Neural progenitor cell (in vitro differentiated cells): ENCODE results near the gene BCAS3. TPM values are rescaled to one million over a fixed set of nuclear protein-coding genes. Genes with fewer than 3 reads are reported as not detected.
"Not testable (repeated sequence)": the region's sequence is repeated elsewhere in the genome, so short reads cannot be mapped to it uniquely, and the experiment has no call there.

Experiments
- DNase-seq: peaks from one replicate; pipeline ENCODE4 v3.0.0-alpha.2; 2016; ENCODE audit warnings: low spot score
- H2AFZ ChIP-seq: fragments of 200-600 bp; sonication (generic); replicated peaks from 2 replicates; pipeline ENCODE4 v1.6.1; 2016; ENCODE audit warnings: antibody characterized with exemption
- H3F3A ChIP-seq: fragments of 200-600 bp; sonication (generic); 2 replicates; pipeline ENCODE4 v1.6.1; 2016; ENCODE audit warnings: antibody characterized with exemption, low read depth
- H3K27ac ChIP-seq: fragments of 200-600 bp; sonication (generic); 2 replicates; pipeline ENCODE4 v1.5.1; 2016; ENCODE audit warnings: mild to moderate bottlenecking
- H3K27me3 ChIP-seq: fragments of 200-600 bp; sonication (generic); 2 replicates; pipeline ENCODE4 v1.6.1; 2016; ENCODE audit warnings: mild to moderate bottlenecking, moderate library complexity
- H3K36me3 ChIP-seq: fragments of 200-600 bp; sonication (generic); 2 replicates; pipeline ENCODE4 v1.5.1; 2016
- H3K4me1 ChIP-seq: fragments of 200-600 bp; sonication (generic); 2 replicates; pipeline ENCODE4 v1.6.1; 2016; ENCODE audit warnings: mixed run types
- H3K4me2 ChIP-seq: fragments of 200-600 bp; sonication (generic); 2 replicates; pipeline ENCODE4 v1.6.1; 2016
- H3K4me3 ChIP-seq: fragments of 200-600 bp; sonication (generic); 2 replicates; pipeline ENCODE4 v1.5.1; 2016
- H3K79me2 ChIP-seq: fragments of 200-600 bp; sonication (generic); 2 replicates; pipeline ENCODE4 v1.6.1; 2016; ENCODE audit warnings: low read depth
- H3K9ac ChIP-seq: fragments of 200-600 bp; sonication (generic); 2 replicates; pipeline ENCODE4 v1.6.1; 2016
- H3K9me3 ChIP-seq: fragments of 200-600 bp; sonication (generic); 2 replicates; pipeline ENCODE4 v1.5.1; 2016; ENCODE audit warnings: low read depth
- H4K20me1 ChIP-seq: fragments of 200-600 bp; sonication (generic); 2 replicates; pipeline ENCODE4 v1.6.1; 2016; ENCODE audit warnings: low read depth
- H3K27ac Mint-ChIP-seq: 3 replicates; pipeline ENCODE4 v1.8.0; 2021; ENCODE audit warnings: mixed read lengths
- H3K27me3 Mint-ChIP-seq: 2 replicates; pipeline ENCODE4 v1.8.0; 2022; ENCODE audit warnings: low read depth, mild to moderate bottlenecking, inconsistent platforms, moderate library complexity, mixed read lengths; ENCODE audit not compliant: insufficient read depth
- H3K36me3 Mint-ChIP-seq: 3 replicates; pipeline ENCODE4 v1.8.0; 2021; ENCODE audit warnings: mixed read lengths
- H3K4me1 Mint-ChIP-seq: 3 replicates; pipeline ENCODE4 v1.8.0; 2021; ENCODE audit warnings: mixed read lengths
- H3K4me3 Mint-ChIP-seq: 3 replicates; pipeline ENCODE4 v1.8.0; 2021; ENCODE audit warnings: mild to moderate bottlenecking, moderate library complexity, mixed read lengths
- H3K9me3 Mint-ChIP-seq: 3 replicates; pipeline ENCODE4 v1.8.0; 2020; ENCODE audit warnings: mixed read lengths
- EZH2 ChIP-seq: fragments of 200-600 bp; sonication (generic); IDR thresholded peaks from 2 replicates; pipeline ENCODE4 v1.6.1; 2017; ENCODE audit warnings: antibody characterized with exemption, mild to moderate bottlenecking, moderate library complexity
- EZH2phosphoT487 ChIP-seq: fragments of 200-600 bp; sonication (generic); IDR thresholded peaks from 2 replicates; pipeline ENCODE4 v1.6.1; 2017; ENCODE audit warnings: antibody characterized with exemption
- total RNA-seq: library from RNA; depleted of rRNA; stranded (reverse); fragments of >200 nt; gene quantifications from 2 replicates; pipeline ENCODE4 v1.2.3, GENCODE V29; 2015; ENCODE audit warnings: low replicate concordance
- TF ChIP-seq, protein P1 (sequence below): fragments of 200-600 bp; sonication (generic); IDR thresholded peaks from 2 replicates; pipeline ENCODE4 v1.5.1; 2017; ENCODE audit warnings: antibody characterized with exemption, mild to moderate bottlenecking

The BCAS3 gene
- total RNA-seq, 1 donor from 2014 or later: 60.9 TPM

DNA sequence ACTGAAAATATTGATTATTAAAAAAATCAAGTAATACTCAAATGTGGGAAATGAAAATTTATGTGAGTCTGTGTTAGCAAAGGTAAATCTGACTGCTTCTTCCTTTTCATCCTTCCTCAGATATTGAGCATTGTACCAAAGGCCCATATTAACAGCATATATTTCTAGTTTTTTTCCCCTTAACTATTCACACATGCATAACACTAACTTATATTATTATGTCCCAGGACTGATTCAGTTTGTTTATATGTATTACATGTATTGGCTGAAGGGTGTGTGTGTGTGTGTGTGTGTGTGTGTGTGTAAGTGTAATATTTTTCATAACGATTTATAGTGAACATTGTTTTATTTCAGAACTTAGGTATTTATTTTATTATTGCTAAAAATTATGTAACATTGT is 74.2 kb downstream of the BCAS3 start:
- DNase-seq: no peak
- peaks cover 15% of the 10 kb centered on the region for H3K4me1 ChIP-seq

DNA sequence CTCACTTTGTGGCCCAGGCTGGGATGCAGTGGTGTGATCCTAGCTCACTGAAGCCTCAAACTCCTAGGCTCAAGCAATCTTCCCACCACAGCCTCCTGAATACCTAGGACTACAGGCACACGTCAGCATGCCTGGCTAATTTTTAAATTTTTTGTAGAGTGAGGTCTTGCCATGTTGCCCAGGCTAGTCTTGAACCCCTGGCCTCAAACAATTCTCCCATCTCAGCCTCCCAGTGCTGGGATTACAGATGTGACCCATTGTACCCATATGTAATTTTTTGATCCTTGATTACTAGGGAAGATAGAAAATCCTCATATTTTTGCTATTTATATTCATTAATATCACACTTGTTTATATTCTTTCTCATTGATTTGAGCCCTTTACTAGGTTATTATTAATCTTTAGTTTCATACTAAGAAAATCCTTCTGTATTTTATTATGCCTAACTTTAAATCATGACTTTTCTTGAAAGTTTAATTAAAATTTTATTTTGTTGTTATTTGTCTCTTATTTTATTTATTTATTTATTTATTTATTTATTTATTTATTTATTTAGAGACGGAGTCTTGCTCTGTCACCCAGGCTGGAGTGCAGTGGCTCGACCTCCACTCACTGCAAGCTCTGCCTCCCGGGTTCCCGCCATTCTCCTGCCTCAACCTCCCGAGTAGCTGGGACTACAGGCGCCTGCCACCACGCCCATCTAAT is 75.4 kb downstream of the BCAS3 start:
- no peaks in the 10 kb centered on the region for H3K27me3 Mint-ChIP-seq
- no peak overlapping the region for H3K4me3 Mint-ChIP-seq
- no peak for DNase-seq
- Histone ChIP-seq H3K79me2 (no peaks in the 10 kb centered on the region), H3F3A (no peaks in the 10 kb centered on the region), H4K20me1 (no peaks in the 10 kb centered on the region), H3K4me3 (no peak overlapping the region), H3K27me3 (no peaks in the 10 kb centered on the region), H3K4me2 (no peak overlapping the region), H3K36me3 (no peaks in the 10 kb centered on the region), H2AFZ (no peak overlapping the region), H3K4me1 (peaks cover 4% of the 10 kb centered on the region), H3K27ac (no peak overlapping the region), H3K9ac (no peak overlapping the region), H3K9me3 (no peaks in the 10 kb centered on the region)
- no peak for TF ChIP-seq EZH2phosphoT487
- TF ChIP-seq, protein P1, sequence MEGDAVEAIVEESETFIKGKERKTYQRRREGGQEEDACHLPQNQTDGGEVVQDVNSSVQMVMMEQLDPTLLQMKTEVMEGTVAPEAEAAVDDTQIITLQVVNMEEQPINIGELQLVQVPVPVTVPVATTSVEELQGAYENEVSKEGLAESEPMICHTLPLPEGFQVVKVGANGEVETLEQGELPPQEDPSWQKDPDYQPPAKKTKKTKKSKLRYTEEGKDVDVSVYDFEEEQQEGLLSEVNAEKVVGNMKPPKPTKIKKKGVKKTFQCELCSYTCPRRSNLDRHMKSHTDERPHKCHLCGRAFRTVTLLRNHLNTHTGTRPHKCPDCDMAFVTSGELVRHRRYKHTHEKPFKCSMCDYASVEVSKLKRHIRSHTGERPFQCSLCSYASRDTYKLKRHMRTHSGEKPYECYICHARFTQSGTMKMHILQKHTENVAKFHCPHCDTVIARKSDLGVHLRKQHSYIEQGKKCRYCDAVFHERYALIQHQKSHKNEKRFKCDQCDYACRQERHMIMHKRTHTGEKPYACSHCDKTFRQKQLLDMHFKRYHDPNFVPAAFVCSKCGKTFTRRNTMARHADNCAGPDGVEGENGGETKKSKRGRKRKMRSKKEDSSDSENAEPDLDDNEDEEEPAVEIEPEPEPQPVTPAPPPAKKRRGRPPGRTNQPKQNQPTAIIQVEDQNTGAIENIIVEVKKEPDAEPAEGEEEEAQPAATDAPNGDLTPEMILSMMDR: no peak
- TF ChIP-seq EZH2: no peak
- peaks cover 3% of the 10 kb centered on the region for H3K9me3 Mint-ChIP-seq
- peaks cover 3% of the 10 kb centered on the region for H3K4me1 Mint-ChIP-seq
- H3K36me3 Mint-ChIP-seq: peaks cover 2% of the 10 kb centered on the region
- no peak overlapping the region for H3K27ac Mint-ChIP-seq

More for the DNA sequence above, 74.2 kb downstream of the BCAS3 start:
- no peak overlapping the region for H2AFZ ChIP-seq
- no peaks in the 10 kb centered on the region for H3K9me3 ChIP-seq
- TF ChIP-seq, protein P1: no peak
- TF ChIP-seq EZH2phosphoT487 (no peak), EZH2 (no peak)
- H3K4me3 ChIP-seq: no peak overlapping the region
- H3K9ac ChIP-seq: no peak overlapping the region
- Mint-ChIP-seq H3K27me3 (no peaks in the 10 kb centered on the region), H3K27ac (no peak overlapping the region), H3K4me1 (peaks cover 10% of the 10 kb centered on the region), H3K36me3 (peaks cover 2% of the 10 kb centered on the region), H3K4me3 (no peak overlapping the region), H3K9me3 (peaks cover 3% of the 10 kb centered on the region)
- H4K20me1 ChIP-seq: no peaks in the 10 kb centered on the region
- no peaks in the 10 kb centered on the region for H3K79me2 ChIP-seq
- H3K27ac ChIP-seq: no peak overlapping the region
- H3F3A ChIP-seq: peaks cover 9% of the 10 kb centered on the region
- H3K36me3 ChIP-seq: no peaks in the 10 kb centered on the region
- H3K4me2 ChIP-seq: no peak overlapping the region
- H3K27me3 ChIP-seq: no peaks in the 10 kb centered on the region

DNA sequence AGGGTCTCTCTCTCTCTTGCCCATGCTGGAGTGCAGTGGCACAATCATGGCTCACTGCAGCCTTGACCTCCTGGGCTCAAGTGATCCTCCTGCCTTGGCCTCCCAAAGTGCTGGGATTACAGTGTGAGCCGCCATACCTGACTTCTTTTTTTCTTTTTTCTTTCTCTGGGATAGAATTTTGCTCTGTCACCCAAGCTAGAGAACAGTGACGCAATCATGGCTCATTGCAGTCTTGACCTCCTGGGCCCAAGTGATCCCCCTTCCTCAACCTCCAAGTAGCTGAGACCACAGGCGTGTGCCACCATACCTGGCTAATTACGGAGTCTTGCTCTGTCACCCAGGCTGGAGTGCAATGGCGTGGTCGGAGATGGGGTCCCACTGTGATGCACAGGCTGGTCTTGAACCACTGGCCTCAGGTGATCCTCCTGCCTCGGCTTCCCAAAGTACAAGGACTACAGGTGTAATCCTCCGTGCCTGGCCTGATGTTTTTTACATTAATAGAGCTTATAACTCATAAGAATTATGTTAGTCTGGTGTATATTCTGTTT is 76.5 kb downstream of the BCAS3 start:
- H3K36me3 ChIP-seq: no peaks in the 10 kb centered on the region
- no peaks in the 10 kb centered on the region for H3K9me3 ChIP-seq
- H4K20me1 ChIP-seq: no peaks in the 10 kb centered on the region
- no peak overlapping the region for H3K4me3 ChIP-seq
- H3K27me3 ChIP-seq: no peaks in the 10 kb centered on the region
- no peak overlapping the region for H3K27ac ChIP-seq
- H3K4me1 ChIP-seq: no peaks in the 10 kb centered on the region
- Mint-ChIP-seq H3K27ac (no peak overlapping the region), H3K4me3 (no peak overlapping the region), H3K27me3 (no peaks in the 10 kb centered on the region), H3K9me3 (peaks cover 3% of the 10 kb centered on the region), H3K4me1 (no peaks in the 10 kb centered on the region), H3K36me3 (peaks cover 2% of the 10 kb centered on the region)
- TF ChIP-seq EZH2 (no peak), EZH2phosphoT487 (no peak)
- TF ChIP-seq, protein P1: no peak
- H2AFZ ChIP-seq: no peak overlapping the region
- DNase-seq: no peak
- H3K4me2 ChIP-seq: no peak overlapping the region
- no peaks in the 10 kb centered on the region for H3K79me2 ChIP-seq
- no peak overlapping the region for H3K9ac ChIP-seq
- no peaks in the 10 kb centered on the region for H3F3A ChIP-seq

DNA sequence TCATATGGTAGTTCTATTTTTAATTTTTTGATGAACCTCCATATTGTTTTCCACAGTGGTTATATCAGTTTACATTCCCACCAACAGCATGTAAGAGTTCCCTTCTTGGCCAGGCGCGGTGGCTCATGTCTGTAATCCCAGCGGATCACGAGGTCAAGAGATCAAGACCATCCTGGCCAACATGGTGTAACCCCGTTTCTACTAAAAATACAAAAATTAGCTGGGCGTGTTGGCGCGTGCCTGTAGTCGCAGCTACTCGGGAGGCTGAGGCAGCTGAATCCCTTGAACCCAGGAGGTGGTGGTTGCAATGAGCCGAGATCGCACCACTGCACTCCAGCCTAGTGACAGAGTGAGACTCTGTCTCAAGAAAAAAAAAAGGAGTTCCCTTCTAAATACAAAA is 79.1 kb downstream of the BCAS3 start:
- not testable (repeated sequence) for H3K27me3 Mint-ChIP-seq, H3F3A ChIP-seq, H2AFZ ChIP-seq, H3K4me2 ChIP-seq, H3K27ac ChIP-seq, H3K36me3 Mint-ChIP-seq, H3K9me3 ChIP-seq, H3K27me3 ChIP-seq, H4K20me1 ChIP-seq, H3K79me2 ChIP-seq, H3K4me1 ChIP-seq, H3K4me1 Mint-ChIP-seq, H3K9ac ChIP-seq, H3K4me3 ChIP-seq, H3K4me3 Mint-ChIP-seq, H3K27ac Mint-ChIP-seq, H3K36me3 ChIP-seq, H3K9me3 Mint-ChIP-seq, DNase-seq
